ENCODE data around the gene ITGB7. TPM values are rescaled to one million over a fixed set of nuclear protein-coding genes. Genes with fewer than 3 reads are reported as not detected.
A peak's percentile ranks its signal among the peaks of the same experiment; 100 is the strongest.

Gene ITGB7
- total and polyA plus RNA-seq, 9 of the 15 experiments (the other 6 are each of a cell fraction or from before 2014, with no cell fraction given), result 0.06 to 2.0 (median 0.67) TPM

DNA sequence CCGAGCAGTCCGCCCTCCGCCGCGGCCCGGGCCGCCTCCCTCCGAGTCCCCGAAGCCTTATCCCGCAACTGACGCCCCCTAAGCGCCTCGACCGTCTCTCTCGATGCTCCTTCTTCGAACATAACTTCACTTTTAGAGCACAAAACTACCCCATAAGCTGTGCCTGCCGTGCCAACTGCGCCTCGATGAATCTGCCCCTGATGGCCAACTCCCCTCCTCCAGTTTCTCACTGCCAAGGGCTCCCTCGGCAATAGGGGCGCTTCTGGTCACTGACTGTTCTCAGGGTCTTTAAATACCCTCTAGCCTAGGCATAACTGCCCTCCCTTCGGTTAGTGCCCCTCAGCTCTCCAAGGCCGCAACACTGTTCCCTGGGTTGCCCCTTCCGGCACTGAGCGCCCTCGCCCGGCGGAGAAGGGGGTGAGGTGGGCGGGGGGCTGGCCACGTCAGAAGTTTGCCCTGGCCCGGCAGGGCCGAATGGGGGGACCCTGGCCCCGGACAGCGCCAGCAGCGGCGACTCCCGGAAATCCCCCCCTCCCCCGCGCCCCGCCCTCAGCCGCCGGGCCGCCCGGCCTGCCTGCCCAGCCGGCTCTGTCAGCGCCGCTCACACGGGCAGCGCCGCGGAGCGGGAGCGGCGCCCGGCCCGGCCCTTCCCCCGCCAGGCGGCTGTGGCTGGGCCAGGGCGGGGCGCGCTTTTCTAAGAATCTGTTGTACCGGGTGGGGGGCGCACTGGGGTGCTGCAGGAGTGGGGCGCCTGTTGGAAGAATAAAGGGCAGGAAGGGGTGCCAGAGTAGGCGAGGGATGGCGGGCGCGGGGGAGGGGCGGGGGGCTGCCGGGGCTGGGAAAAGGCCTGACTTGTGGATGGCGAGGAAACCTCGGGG is 14.4 kb upstream of the ITGB7 start (continued):
- TF ChIP-seq, protein P1, sequence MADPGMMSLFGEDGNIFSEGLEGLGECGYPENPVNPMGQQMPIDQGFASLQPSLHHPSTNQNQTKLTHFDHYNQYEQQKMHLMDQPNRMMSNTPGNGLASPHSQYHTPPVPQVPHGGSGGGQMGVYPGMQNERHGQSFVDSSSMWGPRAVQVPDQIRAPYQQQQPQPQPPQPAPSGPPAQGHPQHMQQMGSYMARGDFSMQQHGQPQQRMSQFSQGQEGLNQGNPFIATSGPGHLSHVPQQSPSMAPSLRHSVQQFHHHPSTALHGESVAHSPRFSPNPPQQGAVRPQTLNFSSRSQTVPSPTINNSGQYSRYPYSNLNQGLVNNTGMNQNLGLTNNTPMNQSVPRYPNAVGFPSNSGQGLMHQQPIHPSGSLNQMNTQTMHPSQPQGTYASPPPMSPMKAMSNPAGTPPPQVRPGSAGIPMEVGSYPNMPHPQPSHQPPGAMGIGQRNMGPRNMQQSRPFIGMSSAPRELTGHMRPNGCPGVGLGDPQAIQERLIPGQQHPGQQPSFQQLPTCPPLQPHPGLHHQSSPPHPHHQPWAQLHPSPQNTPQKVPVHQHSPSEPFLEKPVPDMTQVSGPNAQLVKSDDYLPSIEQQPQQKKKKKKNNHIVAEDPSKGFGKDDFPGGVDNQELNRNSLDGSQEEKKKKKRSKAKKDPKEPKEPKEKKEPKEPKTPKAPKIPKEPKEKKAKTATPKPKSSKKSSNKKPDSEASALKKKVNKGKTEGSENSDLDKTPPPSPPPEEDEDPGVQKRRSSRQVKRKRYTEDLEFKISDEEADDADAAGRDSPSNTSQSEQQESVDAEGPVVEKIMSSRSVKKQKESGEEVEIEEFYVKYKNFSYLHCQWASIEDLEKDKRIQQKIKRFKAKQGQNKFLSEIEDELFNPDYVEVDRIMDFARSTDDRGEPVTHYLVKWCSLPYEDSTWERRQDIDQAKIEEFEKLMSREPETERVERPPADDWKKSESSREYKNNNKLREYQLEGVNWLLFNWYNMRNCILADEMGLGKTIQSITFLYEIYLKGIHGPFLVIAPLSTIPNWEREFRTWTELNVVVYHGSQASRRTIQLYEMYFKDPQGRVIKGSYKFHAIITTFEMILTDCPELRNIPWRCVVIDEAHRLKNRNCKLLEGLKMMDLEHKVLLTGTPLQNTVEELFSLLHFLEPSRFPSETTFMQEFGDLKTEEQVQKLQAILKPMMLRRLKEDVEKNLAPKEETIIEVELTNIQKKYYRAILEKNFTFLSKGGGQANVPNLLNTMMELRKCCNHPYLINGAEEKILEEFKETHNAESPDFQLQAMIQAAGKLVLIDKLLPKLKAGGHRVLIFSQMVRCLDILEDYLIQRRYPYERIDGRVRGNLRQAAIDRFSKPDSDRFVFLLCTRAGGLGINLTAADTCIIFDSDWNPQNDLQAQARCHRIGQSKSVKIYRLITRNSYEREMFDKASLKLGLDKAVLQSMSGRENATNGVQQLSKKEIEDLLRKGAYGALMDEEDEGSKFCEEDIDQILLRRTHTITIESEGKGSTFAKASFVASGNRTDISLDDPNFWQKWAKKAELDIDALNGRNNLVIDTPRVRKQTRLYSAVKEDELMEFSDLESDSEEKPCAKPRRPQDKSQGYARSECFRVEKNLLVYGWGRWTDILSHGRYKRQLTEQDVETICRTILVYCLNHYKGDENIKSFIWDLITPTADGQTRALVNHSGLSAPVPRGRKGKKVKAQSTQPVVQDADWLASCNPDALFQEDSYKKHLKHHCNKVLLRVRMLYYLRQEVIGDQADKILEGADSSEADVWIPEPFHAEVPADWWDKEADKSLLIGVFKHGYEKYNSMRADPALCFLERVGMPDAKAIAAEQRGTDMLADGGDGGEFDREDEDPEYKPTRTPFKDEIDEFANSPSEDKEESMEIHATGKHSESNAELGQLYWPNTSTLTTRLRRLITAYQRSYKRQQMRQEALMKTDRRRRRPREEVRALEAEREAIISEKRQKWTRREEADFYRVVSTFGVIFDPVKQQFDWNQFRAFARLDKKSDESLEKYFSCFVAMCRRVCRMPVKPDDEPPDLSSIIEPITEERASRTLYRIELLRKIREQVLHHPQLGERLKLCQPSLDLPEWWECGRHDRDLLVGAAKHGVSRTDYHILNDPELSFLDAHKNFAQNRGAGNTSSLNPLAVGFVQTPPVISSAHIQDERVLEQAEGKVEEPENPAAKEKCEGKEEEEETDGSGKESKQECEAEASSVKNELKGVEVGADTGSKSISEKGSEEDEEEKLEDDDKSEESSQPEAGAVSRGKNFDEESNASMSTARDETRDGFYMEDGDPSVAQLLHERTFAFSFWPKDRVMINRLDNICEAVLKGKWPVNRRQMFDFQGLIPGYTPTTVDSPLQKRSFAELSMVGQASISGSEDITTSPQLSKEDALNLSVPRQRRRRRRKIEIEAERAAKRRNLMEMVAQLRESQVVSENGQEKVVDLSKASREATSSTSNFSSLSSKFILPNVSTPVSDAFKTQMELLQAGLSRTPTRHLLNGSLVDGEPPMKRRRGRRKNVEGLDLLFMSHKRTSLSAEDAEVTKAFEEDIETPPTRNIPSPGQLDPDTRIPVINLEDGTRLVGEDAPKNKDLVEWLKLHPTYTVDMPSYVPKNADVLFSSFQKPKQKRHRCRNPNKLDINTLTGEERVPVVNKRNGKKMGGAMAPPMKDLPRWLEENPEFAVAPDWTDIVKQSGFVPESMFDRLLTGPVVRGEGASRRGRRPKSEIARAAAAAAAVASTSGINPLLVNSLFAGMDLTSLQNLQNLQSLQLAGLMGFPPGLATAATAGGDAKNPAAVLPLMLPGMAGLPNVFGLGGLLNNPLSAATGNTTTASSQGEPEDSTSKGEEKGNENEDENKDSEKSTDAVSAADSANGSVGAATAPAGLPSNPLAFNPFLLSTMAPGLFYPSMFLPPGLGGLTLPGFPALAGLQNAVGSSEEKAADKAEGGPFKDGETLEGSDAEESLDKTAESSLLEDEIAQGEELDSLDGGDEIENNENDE (IDR thresholded peaks at IDR 0.05; ENCODE audit: low read depth, low read length), result no peak
- no peak for TF ChIP-seq NR2C1 (IDR thresholded peaks at IDR 0.05)
- no peak for TF ChIP-seq NR2C1 (tag; IDR thresholded peaks at IDR 0.05)
- TF ChIP-seq, protein P2, sequence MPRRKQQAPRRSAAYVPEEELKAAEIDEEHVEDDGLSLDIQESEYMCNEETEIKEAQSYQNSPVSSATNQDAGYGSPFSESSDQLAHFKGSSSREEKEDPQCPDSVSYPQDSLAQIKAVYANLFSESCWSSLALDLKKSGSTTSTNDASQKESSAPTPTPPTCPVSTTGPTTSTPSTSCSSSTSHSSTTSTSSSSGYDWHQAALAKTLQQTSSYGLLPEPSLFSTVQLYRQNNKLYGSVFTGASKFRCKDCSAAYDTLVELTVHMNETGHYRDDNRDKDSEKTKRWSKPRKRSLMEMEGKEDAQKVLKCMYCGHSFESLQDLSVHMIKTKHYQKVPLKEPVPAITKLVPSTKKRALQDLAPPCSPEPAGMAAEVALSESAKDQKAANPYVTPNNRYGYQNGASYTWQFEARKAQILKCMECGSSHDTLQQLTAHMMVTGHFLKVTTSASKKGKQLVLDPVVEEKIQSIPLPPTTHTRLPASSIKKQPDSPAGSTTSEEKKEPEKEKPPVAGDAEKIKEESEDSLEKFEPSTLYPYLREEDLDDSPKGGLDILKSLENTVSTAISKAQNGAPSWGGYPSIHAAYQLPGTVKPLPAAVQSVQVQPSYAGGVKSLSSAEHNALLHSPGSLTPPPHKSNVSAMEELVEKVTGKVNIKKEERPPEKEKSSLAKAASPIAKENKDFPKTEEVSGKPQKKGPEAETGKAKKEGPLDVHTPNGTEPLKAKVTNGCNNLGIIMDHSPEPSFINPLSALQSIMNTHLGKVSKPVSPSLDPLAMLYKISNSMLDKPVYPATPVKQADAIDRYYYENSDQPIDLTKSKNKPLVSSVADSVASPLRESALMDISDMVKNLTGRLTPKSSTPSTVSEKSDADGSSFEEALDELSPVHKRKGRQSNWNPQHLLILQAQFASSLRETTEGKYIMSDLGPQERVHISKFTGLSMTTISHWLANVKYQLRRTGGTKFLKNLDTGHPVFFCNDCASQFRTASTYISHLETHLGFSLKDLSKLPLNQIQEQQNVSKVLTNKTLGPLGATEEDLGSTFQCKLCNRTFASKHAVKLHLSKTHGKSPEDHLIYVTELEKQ (CRISPR knock-in tag; IDR thresholded peaks at IDR 0.05), result no peak
- TF ChIP-seq CHD4 (IDR thresholded peaks at IDR 0.05; ENCODE audit: insufficient read depth, insufficient replicate concordance, low read depth, low read length, poor library complexity, severe bottlenecking), result peak; percentile 41
- no peak for TF ChIP-seq CBX2 (IDR thresholded peaks at IDR 0.05; ENCODE audit: insufficient read depth, low read length, poor library complexity, severe bottlenecking)
- peak in 1 of 2 experiments; percentile 66; a peak in 1 of 4 replicates for TF ChIP-seq HDAC1 (IDR thresholded peaks at IDR 0.05)
- TF ChIP-seq HMGXB4 (CRISPR knock-in tag; IDR thresholded peaks at IDR 0.05), result no peak
- no peak for TF ChIP-seq TGIF2 (CRISPR knock-in tag; IDR thresholded peaks at IDR 0.05)
